LNCAP (cell line): ENCODE data around the gene PTK6.

Source experiments
- CTCF ChIP-seq: fragments of 450-650 bp; IDR thresholded peaks from 2 replicates; pipeline ENCODE4 v1.5.1; 2017; ENCODE audit warnings: mild to moderate bottlenecking

PTK6 gene

GRCh38 chr20:63491078-63491477 lies 46.1 kb downstream of the PTK6 start:
- no peak for TF ChIP-seq CTCF

GRCh38 chr20:63490416-63490815 lies 46.8 kb downstream of the PTK6 start:
- TF ChIP-seq CTCF = no peak

GRCh38 chr20:63488315-63489251 lies 48.6 kb downstream of the PTK6 start:
- no peak for TF ChIP-seq CTCF

GRCh38 chr20:63487781-63488241 lies 49.4 kb downstream of the PTK6 start:
- TF ChIP-seq CTCF = no peak

- TF ChIP-seq CTCF = no peak
These were observed 49.9 kb downstream of the PTK6 start for GRCh38 chr20:63487116-63487764.

GRCh38 chr20:63486300-63486855 lies 50.8 kb downstream of the PTK6 start:
- TF ChIP-seq CTCF = no peak

GRCh38 chr20:63484651-63485403 lies 52.3 kb downstream of the PTK6 start:
- no peak for TF ChIP-seq CTCF
